WTC11 (cell line): ENCODE data around the gene NAV3. TPM values are rescaled to one million over a fixed set of nuclear protein-coding genes. Genes with fewer than 3 reads are reported as not detected.

ENCODE experiments used
- ATAC-seq: fragments of 200-7000 bp; cut with Tn5 transposase; 2 replicates; pipeline ENCODE4 v1.10.0; 2021; ENCODE audit warnings: mild to moderate bottlenecking, moderate library complexity
- CTCF ChIA-PET: fragments of 300-600 bp; sonication (Branson Sonifier 250); formaldehyde crosslinking; loops from one replicate; lab custom pipeline; 2021; ENCODE audit warnings: antibody characterized with exemption; lab: Charles Lee
- POLR2A ChIA-PET: fragments of 350-600 bp; sonication (Branson Sonifier 250); formaldehyde crosslinking; loops from one replicate; lab custom pipeline; 2021; ENCODE audit warnings: antibody characterized with exemption; lab: Charles Lee
- DNase-seq: peaks from one replicate; pipeline ENCODE4 v3.0.0; 2021; ENCODE audit warnings: low spot score
- H3K27ac Mint-ChIP-seq: 2 replicates; pipeline ENCODE4 v1.8.0; 2021; ENCODE audit warnings: mixed read lengths
- H3K27me3 Mint-ChIP-seq: 2 replicates; pipeline ENCODE4 v1.8.0; 2021; ENCODE audit warnings: low read depth, mild to moderate bottlenecking, moderate library complexity, mixed read lengths
- H3K36me3 Mint-ChIP-seq: 2 replicates; pipeline ENCODE4 v1.8.0; 2021; ENCODE audit warnings: mixed read lengths
- H3K4me1 Mint-ChIP-seq: 2 replicates; pipeline ENCODE4 v1.8.0; 2022; ENCODE audit warnings: mixed read lengths
- H3K4me3 Mint-ChIP-seq: 2 replicates; pipeline ENCODE4 v1.8.0; 2021; ENCODE audit warnings: mild to moderate bottlenecking, moderate library complexity, mixed read lengths
- H3K9me3 Mint-ChIP-seq: 2 replicates; pipeline ENCODE4 v1.8.0; 2021; ENCODE audit warnings: mixed read lengths
- ATF2 ChIP-seq: sonication (generic); formaldehyde crosslinking; IDR thresholded peaks from 2 replicates; pipeline ENCODE4 v1.8.1; 2022; ENCODE audit warnings: low read depth, missing genetic modification reagents, borderline replicate concordance
- ATF3 ChIP-seq: sonication (generic); formaldehyde crosslinking; conservative IDR thresholded peaks from 2 replicates; pipeline ENCODE4 v1.8.1; 2022; ENCODE audit warnings: mild to moderate bottlenecking, missing genetic modification reagents
- CBFB ChIP-seq: sonication (generic); formaldehyde crosslinking; IDR thresholded peaks from 2 replicates; pipeline ENCODE4 v1.8.1; 2022; ENCODE audit warnings: mild to moderate bottlenecking, low read depth, missing genetic modification reagents
- CREM ChIP-seq: sonication (generic); formaldehyde crosslinking; IDR thresholded peaks from 2 replicates; pipeline ENCODE4 v1.8.1; 2022; ENCODE audit warnings: mild to moderate bottlenecking, missing genetic modification reagents, moderate library complexity
- CTCF ChIP-seq: fragments of 200-600 bp; IDR thresholded peaks from 2 replicates; pipeline ENCODE4 v1.8.0; 2022; ENCODE audit warnings: antibody characterized with exemption
- E2F4 ChIP-seq: sonication (generic); formaldehyde crosslinking; IDR thresholded peaks from 2 replicates; pipeline ENCODE4 v1.8.1; 2022; ENCODE audit warnings: low read depth, mild to moderate bottlenecking, moderate library complexity, missing genetic modification reagents, borderline replicate concordance
- ESRRA ChIP-seq: sonication (generic); formaldehyde crosslinking; IDR thresholded peaks from 2 replicates; pipeline ENCODE4 v1.8.1; 2022; ENCODE audit warnings: mild to moderate bottlenecking, missing genetic modification reagents, borderline replicate concordance
- FOXJ3 ChIP-seq: sonication (generic); formaldehyde crosslinking; IDR thresholded peaks from 2 replicates; pipeline ENCODE4 v1.9.0; 2021; ENCODE audit warnings: missing genetic modification reagents, mild to moderate bottlenecking, borderline replicate concordance
- JUN ChIP-seq: sonication (generic); formaldehyde crosslinking; IDR thresholded peaks from 2 replicates; pipeline ENCODE4 v1.8.0; 2023; ENCODE audit warnings: mild to moderate bottlenecking, missing genetic modification reagents
- NR3C1 ChIP-seq: sonication (generic); formaldehyde crosslinking; conservative IDR thresholded peaks from 2 replicates; pipeline ENCODE4 v1.8.1; 2023; ENCODE audit warnings: low read depth, mild to moderate bottlenecking, missing genetic modification reagents
- PRDM15 ChIP-seq: sonication (generic); formaldehyde crosslinking; IDR thresholded peaks from 2 replicates; pipeline ENCODE4 v1.8.0; 2022; ENCODE audit warnings: missing genetic modification reagents
- RELA ChIP-seq: sonication (generic); formaldehyde crosslinking; IDR thresholded peaks from 2 replicates; pipeline ENCODE4 v1.8.1; 2022; ENCODE audit warnings: missing genetic modification reagents, mild to moderate bottlenecking, borderline replicate concordance
- SMAD4 ChIP-seq: sonication (generic); formaldehyde crosslinking; IDR thresholded peaks from 2 replicates; pipeline ENCODE4 v1.8.0; 2022; ENCODE audit warnings: mild to moderate bottlenecking, missing genetic modification reagents
- SP1 ChIP-seq: sonication (generic); formaldehyde crosslinking; conservative IDR thresholded peaks from 2 replicates; pipeline ENCODE4 v1.8.1; 2022; ENCODE audit warnings: missing genetic modification reagents
- TP53 ChIP-seq: sonication (generic); formaldehyde crosslinking; IDR thresholded peaks from 2 replicates; pipeline ENCODE4 v1.8.1; 2023; ENCODE audit warnings: mild to moderate bottlenecking, missing genetic modification reagents
- ZNF121 ChIP-seq: sonication (generic); formaldehyde crosslinking; IDR thresholded peaks from 2 replicates; pipeline ENCODE4 v1.8.0; 2023; ENCODE audit warnings: missing genetic modification reagents
- ZNF425 ChIP-seq: fragments of 250-450 bp; sonication (Bioruptor Pico); conservative IDR thresholded peaks from 2 replicates; pipeline ENCODE4 v1.9.0; 2021; ENCODE audit warnings: mild to moderate bottlenecking
- ZNF532 ChIP-seq: fragments of 250-450 bp; sonication (Bioruptor Pico); IDR thresholded peaks from 2 replicates; pipeline ENCODE4 v1.9.0; 2021; ENCODE audit warnings: mild to moderate bottlenecking, borderline replicate concordance
- ZNF671 ChIP-seq: fragments of 250-450 bp; sonication (Bioruptor Pico); IDR thresholded peaks from 2 replicates; pipeline ENCODE4 v1.8.0; 2021; ENCODE audit warnings: mild to moderate bottlenecking
- total RNA-seq: library from RNA; stranded (reverse); gene quantifications from 3 replicates; pipeline ENCODE4 v1.2.3, GENCODE V29; 2021

The NAV3 gene
- total RNA-seq, 1 experiment from 2014 or later, result 3.3 TPM

GRCh38 chr12:77916276-77916675, 85.6 kb downstream of the NAV3 start (continued):
- TF ChIP-seq ESRRA (CRISPR knock-in tag), result no peak
- TF ChIP-seq JUN, result no peak
- TF ChIP-seq SP1 (CRISPR knock-in tag), result no peak
- no peak for TF ChIP-seq RELA (CRISPR knock-in tag)
- no peak for TF ChIP-seq ZNF425 (CRISPR knock-in tag)

- Mint-ChIP-seq H3K27ac (no peak overlapping the region), H3K9me3 (no peaks in the 10 kb centered on the region), H3K4me3 (no peak overlapping the region), H3K4me1 (peaks cover 15% of the 10 kb centered on the region), H3K36me3 (no peaks in the 10 kb centered on the region), H3K27me3 (no peaks in the 10 kb centered on the region)
- DNase-seq (no peak), ATAC-seq (no peak)
- POLR2A ChIA-PET, result no interaction called here
- TF ChIP-seq CREM (CRISPR knock-in tag) (no peak), ZNF671 (CRISPR knock-in tag) (no peak), TP53 (CRISPR knock-in tag) (no peak), ATF2 (no peak), ZNF121 (CRISPR knock-in tag) (no peak), FOXJ3 (CRISPR knock-in tag) (no peak), CTCF (no peak), NR3C1 (CRISPR knock-in tag) (no peak), E2F4 (CRISPR knock-in tag) (no peak), ATF3 (CRISPR knock-in tag) (no peak), ZNF532 (CRISPR knock-in tag) (no peak), PRDM15 (CRISPR knock-in tag) (no peak), CBFB (CRISPR knock-in tag) (no peak), SMAD4 (no peak)
- CTCF ChIA-PET, result no interaction called here
Measured at GRCh38 chr12:77918046-77918445, 87.4 kb downstream of the NAV3 start.
